Kidney epithelial cell (primary cell): Measurements from ENCODE around the gene STPG1. TPM values are rescaled to one million over a fixed set of nuclear protein-coding genes. Genes with fewer than 3 reads are reported as not detected.
"Not testable (repeated sequence)": the region's sequence is repeated elsewhere in the genome, so short reads cannot be mapped to it uniquely, and the experiment has no call there.

Experiments
- DNase-seq: peaks from one replicate; pipeline ENCODE4 v3.0.0-alpha.2; 2010; ENCODE audit warnings: low read depth
- H3K27me3 ChIP-seq: 2 replicates; pipeline ENCODE4 v1.6.0; 2011; ENCODE audit warnings: low read length; ENCODE audit not compliant: control insufficient read depth, insufficient read depth
- H3K36me3 ChIP-seq: 2 replicates; pipeline ENCODE4 v1.5.1; 2011; ENCODE audit warnings: low read length; ENCODE audit not compliant: control insufficient read depth, insufficient read depth
- H3K4me3 ChIP-seq: 2 replicates; pipeline ENCODE4 v1.5.1; 2011; ENCODE audit warnings: low read depth, mild to moderate bottlenecking, control low read depth, low read length
- CTCF ChIP-seq: IDR thresholded peaks from 2 replicates; pipeline ENCODE4 v1.5.1; 2011; ENCODE audit warnings: mild to moderate bottlenecking, moderate library complexity, low read length, control low read depth, inconsistent platforms; ENCODE audit not compliant: insufficient read depth, poor library complexity, severe bottlenecking
- total RNA-seq: library from RNA; depleted of rRNA; stranded (reverse); fragments of >200 nt; gene quantifications from 2 replicates; pipeline ENCODE4 v1.2.3, GENCODE V29; 2015

The STPG1 gene
- total RNA-seq, 1 donor from 2014 or later, result 7.5 TPM

GRCh38 chr1:24452922-24453485 is 39.4 kb upstream of the STPG1 start:
- H3K4me3 ChIP-seq, result no peak overlapping the region
- H3K27me3 ChIP-seq, result no peaks in the 10 kb centered on the region

GRCh38 chr1:24451746-24452145 is 38.2 kb upstream of the STPG1 start:
- TF ChIP-seq CTCF, result no peak

More at GRCh38 chr1:24452922-24453485, 39.4 kb upstream of the STPG1 start:
- peaks cover 1% of the 10 kb centered on the region for H3K36me3 ChIP-seq
- DNase-seq, result no peak
- TF ChIP-seq CTCF, result no peak

GRCh38 chr1:24450857-24451397 is 37.3 kb upstream of the STPG1 start:
- DNase-seq, result no peak
- no peak for TF ChIP-seq CTCF
- no peaks in the 10 kb centered on the region for H3K27me3 ChIP-seq
- H3K36me3 ChIP-seq, result peaks cover 1% of the 10 kb centered on the region
- H3K4me3 ChIP-seq, result no peak overlapping the region

More at GRCh38 chr1:24451746-24452145, 38.2 kb upstream of the STPG1 start:
- Histone ChIP-seq H3K27me3 (no peaks in the 10 kb centered on the region), H3K4me3 (no peak overlapping the region), H3K36me3 (peaks cover 1% of the 10 kb centered on the region)
- no peak for DNase-seq

- H3K4me3 ChIP-seq, result no peak overlapping the region
- DNase-seq, result no peak
- H3K36me3 ChIP-seq, result peaks cover 1% of the 10 kb centered on the region
- H3K27me3 ChIP-seq, result no peaks in the 10 kb centered on the region
- TF ChIP-seq CTCF, result no peak
Observed at GRCh38 chr1:24450316-24450715, 36.7 kb upstream of the STPG1 start.

- H3K4me3 ChIP-seq, DNase-seq, H3K27me3 ChIP-seq, H3K36me3 ChIP-seq: not testable (repeated sequence)
Observed at GRCh38 chr1:24446446-24446845, 32.9 kb upstream of the STPG1 start.

GRCh38 chr1:24443241-24443656 is 29.7 kb upstream of the STPG1 start:
- Histone ChIP-seq H3K4me3 (no peak overlapping the region), H3K27me3 (no peaks in the 10 kb centered on the region), H3K36me3 (no peaks in the 10 kb centered on the region)
- DNase-seq, result no peak
- no peak for TF ChIP-seq CTCF
